Sigmoid colon (tissue), 3 donors: ENCODE results near the gene LEMD1.

Source experiments
- POLR2A ChIP-seq, 2 donors: fragments of 450-650 bp; IDR thresholded peaks; one replicate each; pipeline ENCODE4 v1.6.1; 2016; ENCODE audit warnings: antibody characterized with exemption in 2 of 2, mild to moderate bottlenecking in 2 of 2, moderate library complexity in 2 of 2
- TF ChIP-seq, protein P1 (sequence below), 4 experiments: fragments of 450-650 bp in 3 of 4; fragments of 200-600 bp in 1 of 4; IDR thresholded peaks; one replicate each; pipeline ENCODE4 v1.5.1; 2016 to 2019; ENCODE audit warnings: antibody characterized with exemption in 4 of 4, mild to moderate bottlenecking in 3 of 4, moderate library complexity in 2 of 4

DNA sequence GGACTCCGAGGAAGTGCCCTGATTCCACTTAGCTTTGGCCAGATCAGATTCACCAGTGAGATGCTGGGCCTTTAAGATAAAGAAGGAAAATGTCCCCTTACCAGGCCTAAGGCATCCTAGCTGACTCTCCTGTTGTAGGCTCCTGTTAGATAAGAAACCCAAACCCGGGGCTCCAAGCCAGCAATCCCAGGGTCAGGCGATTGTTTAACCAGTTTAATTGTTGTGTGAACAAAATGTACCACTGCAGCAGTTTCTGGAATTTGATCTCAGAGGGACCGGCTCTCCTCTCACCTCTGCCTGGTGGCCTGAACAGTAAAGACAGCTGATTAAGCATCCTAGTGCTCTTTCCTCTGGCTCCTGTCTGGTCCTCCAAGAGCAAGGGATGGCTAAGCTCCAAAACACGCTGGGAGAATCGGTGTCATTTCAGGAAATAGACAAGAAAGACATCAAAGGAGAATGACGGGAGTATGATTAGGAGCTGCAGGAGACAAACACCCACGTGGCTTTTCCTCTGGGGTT is 55.9 kb downstream of the LEMD1 start:
- no peak for TF ChIP-seq POLR2A (IDR thresholded peaks at IDR 0.05)
- TF ChIP-seq, protein P1, sequence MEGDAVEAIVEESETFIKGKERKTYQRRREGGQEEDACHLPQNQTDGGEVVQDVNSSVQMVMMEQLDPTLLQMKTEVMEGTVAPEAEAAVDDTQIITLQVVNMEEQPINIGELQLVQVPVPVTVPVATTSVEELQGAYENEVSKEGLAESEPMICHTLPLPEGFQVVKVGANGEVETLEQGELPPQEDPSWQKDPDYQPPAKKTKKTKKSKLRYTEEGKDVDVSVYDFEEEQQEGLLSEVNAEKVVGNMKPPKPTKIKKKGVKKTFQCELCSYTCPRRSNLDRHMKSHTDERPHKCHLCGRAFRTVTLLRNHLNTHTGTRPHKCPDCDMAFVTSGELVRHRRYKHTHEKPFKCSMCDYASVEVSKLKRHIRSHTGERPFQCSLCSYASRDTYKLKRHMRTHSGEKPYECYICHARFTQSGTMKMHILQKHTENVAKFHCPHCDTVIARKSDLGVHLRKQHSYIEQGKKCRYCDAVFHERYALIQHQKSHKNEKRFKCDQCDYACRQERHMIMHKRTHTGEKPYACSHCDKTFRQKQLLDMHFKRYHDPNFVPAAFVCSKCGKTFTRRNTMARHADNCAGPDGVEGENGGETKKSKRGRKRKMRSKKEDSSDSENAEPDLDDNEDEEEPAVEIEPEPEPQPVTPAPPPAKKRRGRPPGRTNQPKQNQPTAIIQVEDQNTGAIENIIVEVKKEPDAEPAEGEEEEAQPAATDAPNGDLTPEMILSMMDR (IDR thresholded peaks at IDR 0.05) = no peak
